Measurements from ENCODE around the gene SRGAP1. TPM values are rescaled to one million over a fixed set of nuclear protein-coding genes. Genes with fewer than 3 reads are reported as not detected.
"Not testable (repeated sequence)": the region's sequence is repeated elsewhere in the genome, so short reads cannot be mapped to it uniquely, and the experiment has no call there.

The SRGAP1 gene
- polyA plus RNA-seq, 1 experiment, result 24.9 TPM

DNA sequence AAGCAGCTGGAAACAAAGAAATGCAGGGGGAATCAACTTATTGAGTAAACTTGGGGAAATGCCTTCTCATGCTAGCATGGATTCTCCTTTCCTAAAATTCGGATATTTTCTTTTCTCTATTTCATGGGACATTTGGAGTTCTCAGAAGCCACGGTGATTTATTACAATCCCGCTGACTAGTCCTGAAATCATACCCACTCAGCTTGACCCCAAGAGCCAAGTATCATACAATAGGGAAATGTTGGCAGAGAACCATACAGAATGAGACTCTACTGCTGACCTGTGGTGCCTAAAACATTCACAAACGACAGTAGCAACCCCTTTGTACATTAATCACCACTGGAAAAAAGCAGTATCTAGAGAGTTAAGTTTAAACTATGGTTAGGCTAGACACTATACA, 265.2 kb downstream of the SRGAP1 start:
- DNase-seq (ENCODE audit: low read depth, low spot score), result no peak
- Histone ChIP-seq H3K27me3 (ENCODE audit: control insufficient read depth, insufficient read depth, low read length) (no peaks in the 10 kb centered on the region), H3K27ac (ENCODE audit: low read depth, low read length) (no peak overlapping the region), H3K4me3 (ENCODE audit: low read depth, low read length) (no peak overlapping the region), H3K9me3 (ENCODE audit: control insufficient read depth, insufficient read depth, low read length) (no peaks in the 10 kb centered on the region)
- ChIA-PET POLR2A (no interaction called here), CTCF (interaction anchor here (0.7 kb wide), 1 partner anchor 17 kb away, joined by 3 read pairs; no protein-coding TSS in a partner anchor)
- TF ChIP-seq CTCF (IDR thresholded peaks at IDR 0.05; ENCODE audit: low read depth, low read length), result no peak

DNA sequence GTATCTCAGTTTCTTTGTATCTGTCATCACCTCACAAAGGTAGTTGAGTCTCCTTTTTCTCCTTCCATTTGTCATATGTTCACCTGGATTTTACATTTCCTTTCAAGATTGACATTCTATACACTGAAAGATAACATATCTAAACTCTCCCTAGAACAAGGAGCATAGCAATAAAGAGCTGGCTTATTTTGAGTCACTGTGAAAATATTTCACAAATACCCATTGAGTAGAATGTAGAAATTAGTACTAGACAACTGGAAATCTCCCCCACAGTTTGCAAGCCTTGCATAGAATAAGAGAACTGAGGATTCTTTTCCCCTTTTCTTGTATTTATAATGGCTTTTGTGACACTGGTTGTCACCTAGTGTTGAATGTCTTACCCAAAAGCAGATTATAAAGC, 266.4 kb downstream of the SRGAP1 start:
- no peak for DNase-seq (ENCODE audit: low read depth, low spot score)
- no peak for TF ChIP-seq CTCF (IDR thresholded peaks at IDR 0.05; ENCODE audit: low read depth, low read length)
- Histone ChIP-seq H3K27ac (ENCODE audit: low read depth, low read length) (no peak overlapping the region), H3K27me3 (ENCODE audit: control insufficient read depth, insufficient read depth, low read length) (no peaks in the 10 kb centered on the region), H3K4me3 (ENCODE audit: low read depth, low read length) (no peak overlapping the region), H3K9me3 (ENCODE audit: control insufficient read depth, insufficient read depth, low read length) (no peaks in the 10 kb centered on the region)
- POLR2A ChIA-PET, result no interaction called here
- CTCF ChIA-PET, result no interaction called here

DNA sequence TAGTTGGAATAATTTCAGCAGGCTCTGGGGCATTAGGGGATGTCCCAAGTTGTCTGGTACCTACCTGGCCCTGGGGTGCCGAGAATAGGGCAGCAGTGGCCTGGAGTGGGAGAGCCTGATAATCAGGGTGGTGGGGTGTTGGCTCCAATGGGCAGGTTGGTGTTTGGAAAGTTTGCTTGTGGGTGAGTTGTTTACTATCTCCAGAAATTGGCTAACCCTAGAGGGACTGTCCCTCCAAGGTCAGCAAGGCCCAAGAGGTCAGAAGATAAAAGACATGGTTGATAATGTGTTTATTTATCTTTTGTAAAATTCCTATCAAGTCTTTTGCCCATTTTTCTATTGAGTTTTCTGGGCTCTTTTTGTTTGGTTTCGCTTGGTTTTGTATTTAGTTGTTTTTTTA, 272.5 kb downstream of the SRGAP1 start:
- Histone ChIP-seq H3K27ac (ENCODE audit: low read depth, low read length) (no peak overlapping the region), H3K27me3 (ENCODE audit: control insufficient read depth, insufficient read depth, low read length) (no peaks in the 10 kb centered on the region), H3K9me3 (ENCODE audit: control insufficient read depth, insufficient read depth, low read length) (no peaks in the 10 kb centered on the region), H3K4me3 (ENCODE audit: low read depth, low read length) (no peak overlapping the region)
- ChIA-PET CTCF (no interaction called here), POLR2A (no interaction called here)
- TF ChIP-seq CTCF (IDR thresholded peaks at IDR 0.05; ENCODE audit: low read depth, low read length), result no peak
- no peak for DNase-seq (ENCODE audit: low read depth, low spot score)

- POLR2A ChIA-PET, result no interaction called here
- no peak for TF ChIP-seq CTCF (IDR thresholded peaks at IDR 0.05; ENCODE audit: low read depth, low read length)
- H3K27ac ChIP-seq (ENCODE audit: low read depth, low read length), result no peak overlapping the region
- no peaks in the 10 kb centered on the region for H3K27me3 ChIP-seq (ENCODE audit: control insufficient read depth, insufficient read depth, low read length)
- CTCF ChIA-PET, result interaction anchor here (1.0 to 1.5 kb wide), 3 partner anchors 15 to 136 kb away, joined by 3 to 5 read pairs (median 3); no protein-coding TSS in a partner anchor
- no peaks in the 10 kb centered on the region for H3K9me3 ChIP-seq (ENCODE audit: control insufficient read depth, insufficient read depth, low read length)
- H3K4me3 ChIP-seq (ENCODE audit: low read depth, low read length), result no peak overlapping the region
- DNase-seq (ENCODE audit: low read depth, low spot score), result no peak
These were observed 276.1 kb downstream of the SRGAP1 start for GRCh38 chr12:64120568-64120967.

DNA sequence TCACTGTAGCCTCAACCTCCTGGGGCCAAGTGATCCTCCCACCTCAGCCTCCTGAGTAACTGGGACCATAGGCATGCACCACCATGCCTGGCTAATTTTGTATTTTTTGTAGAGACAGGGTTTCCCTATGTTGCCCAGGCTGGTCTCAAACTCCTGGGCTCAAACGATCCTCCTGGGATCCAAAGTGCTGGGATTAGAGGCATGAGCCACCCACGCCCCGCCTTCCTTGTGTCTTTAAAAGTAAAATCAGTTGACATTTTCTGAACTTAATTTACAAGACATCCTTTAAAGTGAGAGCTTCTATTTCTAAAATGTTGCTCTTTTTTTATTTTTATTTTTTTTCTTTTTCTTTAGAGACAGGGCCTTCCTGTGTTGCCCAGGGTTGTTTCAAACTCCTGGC, 276.6 kb downstream of the SRGAP1 start:
- H3K27me3 ChIP-seq (ENCODE audit: control insufficient read depth, insufficient read depth, low read length); DNase-seq (ENCODE audit: low read depth, low spot score); H3K9me3 ChIP-seq (ENCODE audit: control insufficient read depth, insufficient read depth, low read length); H3K4me3 ChIP-seq (ENCODE audit: low read depth, low read length); H3K27ac ChIP-seq (ENCODE audit: low read depth, low read length); POLR2A ChIA-PET: not testable (repeated sequence)
- CTCF ChIA-PET, result interaction anchor here (1.0 to 1.5 kb wide), 3 partner anchors 15 to 135 kb away, joined by 3 to 5 read pairs (median 3); no protein-coding TSS in a partner anchor

DNA sequence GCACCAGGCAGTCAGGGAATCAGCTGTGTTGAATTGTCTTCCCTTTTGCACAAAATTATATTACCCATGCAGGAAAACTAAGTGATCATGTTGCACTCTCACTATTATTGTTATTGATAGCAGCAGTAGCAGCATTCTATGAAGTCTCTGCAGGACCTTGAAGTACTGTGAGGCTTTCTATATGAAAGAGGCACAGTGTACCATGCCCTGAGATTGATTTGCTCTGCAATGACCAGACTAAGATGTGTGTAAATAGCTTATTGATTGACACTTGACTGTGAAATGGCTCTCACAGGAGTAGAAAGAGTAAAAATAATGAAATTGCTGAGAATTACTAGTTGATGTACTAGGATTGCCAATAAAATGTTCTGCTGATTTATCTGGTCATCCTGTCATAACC, 277.7 kb downstream of the SRGAP1 start:
- H3K27ac ChIP-seq (ENCODE audit: low read depth, low read length), result no peak overlapping the region
- no peak for DNase-seq (ENCODE audit: low read depth, low spot score)
- H3K4me3 ChIP-seq (ENCODE audit: low read depth, low read length), result no peak overlapping the region
- no peak for TF ChIP-seq CTCF (IDR thresholded peaks at IDR 0.05; ENCODE audit: low read depth, low read length)
- H3K9me3 ChIP-seq (ENCODE audit: control insufficient read depth, insufficient read depth, low read length), result no peaks in the 10 kb centered on the region
- CTCF ChIA-PET, result interaction anchor here (1.0 kb wide), 1 partner anchor 59 kb away, joined by 3 read pairs; no protein-coding TSS in a partner anchor
- POLR2A ChIA-PET, result no interaction called here
- H3K27me3 ChIP-seq (ENCODE audit: control insufficient read depth, insufficient read depth, low read length), result no peaks in the 10 kb centered on the region

Measured in AG04450 (cell line).